ENCODE results near the gene GNLY.

Gene GNLY

GRCh38 chr2:85690932-85691331, 3.2 kb upstream of the GNLY start:
- no peak for DNase-seq

DNA sequence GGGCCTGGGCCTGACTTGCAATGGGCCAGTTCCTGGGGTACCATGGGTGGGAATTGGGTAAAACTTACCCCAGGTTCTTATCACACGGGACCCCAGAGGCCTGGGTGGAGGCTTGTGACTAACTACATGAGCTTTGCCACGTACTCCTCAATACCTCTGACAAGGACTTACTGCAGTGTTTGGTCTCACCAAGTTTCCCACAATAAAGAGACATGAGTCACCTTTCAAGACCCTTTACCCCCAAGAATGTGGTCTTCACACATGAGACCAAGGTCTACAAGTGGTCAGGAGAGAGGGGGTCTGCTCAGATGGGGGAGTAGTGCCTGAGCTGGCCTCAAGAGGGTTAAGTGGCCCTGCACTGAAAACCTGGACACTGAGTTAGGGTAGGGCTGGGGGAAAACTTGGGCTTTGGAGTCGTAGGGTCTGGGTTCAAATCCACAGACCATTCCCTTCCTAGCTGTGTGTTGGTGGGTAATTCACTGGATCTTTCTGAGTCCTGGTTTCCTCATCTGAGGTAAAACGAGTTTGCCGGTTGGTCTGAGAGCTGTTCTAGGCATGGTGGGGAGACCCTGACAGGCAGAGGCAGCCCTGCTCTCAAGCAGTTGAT, 2.0 kb upstream of the GNLY start:
- no peak for DNase-seq

- no peak for DNase-seq
These were observed 963 bp downstream of the GNLY start for GRCh38 chr2:85695121-85695520.

GRCh38 chr2:85695691-85696668, 1.8 kb downstream of the GNLY start:
- no peak for DNase-seq

- no peak for DNase-seq
These were observed 2.9 kb downstream of the GNLY start for GRCh38 chr2:85697096-85697495.

- no peak for DNase-seq
These were observed 3.6 kb downstream of the GNLY start for GRCh38 chr2:85697716-85698115.

- DNase-seq: no peak
These were observed 4.2 kb downstream of the GNLY start for GRCh38 chr2:85698184-85698879.

- no peak for DNase-seq
These were observed 4.7 kb downstream of the GNLY start for GRCh38 chr2:85698880-85699254.

DNA sequence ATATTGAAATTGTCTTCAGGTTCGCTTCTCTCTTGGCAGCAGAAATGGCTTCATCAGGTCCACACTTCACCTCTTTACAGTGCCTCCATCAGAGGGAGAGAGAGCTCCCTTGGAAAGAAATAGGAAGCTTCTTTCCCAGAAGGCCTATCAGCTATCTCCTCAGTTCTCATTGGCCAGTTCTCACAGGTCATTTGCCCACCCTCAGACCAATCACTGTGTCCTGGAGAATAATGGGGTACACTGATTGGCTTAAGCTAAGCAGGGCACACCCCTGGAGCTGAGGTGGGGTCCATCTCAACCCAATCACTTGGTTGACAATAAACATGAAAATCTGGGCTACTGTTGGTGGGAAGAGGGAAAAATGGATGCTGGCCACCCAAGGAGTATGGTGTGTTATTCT, 5.2 kb downstream of the GNLY start:
- DNase-seq: no peak

- no peak for DNase-seq
These were observed 8.0 kb downstream of the GNLY start for GRCh38 chr2:85702172-85702571.

DNA sequence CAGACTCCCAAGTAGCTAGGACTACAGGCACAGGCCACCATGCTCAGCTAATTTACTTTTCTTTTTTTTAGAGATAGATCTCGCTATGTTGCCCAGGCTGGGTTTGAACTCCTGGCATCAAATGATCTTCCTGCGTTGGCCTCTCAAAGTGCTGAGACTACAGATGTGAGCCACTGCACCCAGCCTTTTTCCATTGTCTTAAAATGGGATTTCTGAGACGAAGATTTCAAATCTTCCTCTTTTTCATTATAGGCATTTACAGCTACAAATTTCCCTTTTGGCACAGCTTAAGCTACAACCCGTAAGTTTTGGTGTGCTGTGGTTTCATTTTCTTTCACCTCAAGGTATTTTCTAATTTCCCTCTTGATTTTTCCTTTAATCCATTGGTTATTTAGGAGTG, 8.6 kb downstream of the GNLY start:
- DNase-seq: no peak

DNA sequence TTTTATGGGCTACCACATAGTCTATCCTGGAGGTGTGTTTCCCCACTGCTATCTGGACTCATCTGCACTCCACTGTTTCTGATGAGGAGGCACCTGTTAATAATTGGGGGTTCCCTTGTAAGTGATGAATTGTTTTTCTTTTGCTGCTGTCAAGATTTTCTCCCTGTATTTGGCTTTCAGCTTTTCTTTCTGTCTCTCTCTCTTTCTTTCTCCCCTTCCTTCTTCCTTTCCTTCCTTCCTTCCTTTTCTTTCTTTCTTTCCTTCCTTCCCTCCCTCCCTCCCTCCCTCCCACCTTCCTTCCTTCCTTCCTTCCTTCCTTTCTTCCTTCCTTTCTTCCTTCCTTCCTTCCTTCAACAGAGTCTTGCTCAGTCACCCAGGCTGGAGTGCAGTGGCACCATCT, 9.2 kb downstream of the GNLY start:
- no peak for DNase-seq

- DNase-seq: no peak
These were observed 9.9 kb downstream of the GNLY start for GRCh38 chr2:85704038-85704437.

DNA sequence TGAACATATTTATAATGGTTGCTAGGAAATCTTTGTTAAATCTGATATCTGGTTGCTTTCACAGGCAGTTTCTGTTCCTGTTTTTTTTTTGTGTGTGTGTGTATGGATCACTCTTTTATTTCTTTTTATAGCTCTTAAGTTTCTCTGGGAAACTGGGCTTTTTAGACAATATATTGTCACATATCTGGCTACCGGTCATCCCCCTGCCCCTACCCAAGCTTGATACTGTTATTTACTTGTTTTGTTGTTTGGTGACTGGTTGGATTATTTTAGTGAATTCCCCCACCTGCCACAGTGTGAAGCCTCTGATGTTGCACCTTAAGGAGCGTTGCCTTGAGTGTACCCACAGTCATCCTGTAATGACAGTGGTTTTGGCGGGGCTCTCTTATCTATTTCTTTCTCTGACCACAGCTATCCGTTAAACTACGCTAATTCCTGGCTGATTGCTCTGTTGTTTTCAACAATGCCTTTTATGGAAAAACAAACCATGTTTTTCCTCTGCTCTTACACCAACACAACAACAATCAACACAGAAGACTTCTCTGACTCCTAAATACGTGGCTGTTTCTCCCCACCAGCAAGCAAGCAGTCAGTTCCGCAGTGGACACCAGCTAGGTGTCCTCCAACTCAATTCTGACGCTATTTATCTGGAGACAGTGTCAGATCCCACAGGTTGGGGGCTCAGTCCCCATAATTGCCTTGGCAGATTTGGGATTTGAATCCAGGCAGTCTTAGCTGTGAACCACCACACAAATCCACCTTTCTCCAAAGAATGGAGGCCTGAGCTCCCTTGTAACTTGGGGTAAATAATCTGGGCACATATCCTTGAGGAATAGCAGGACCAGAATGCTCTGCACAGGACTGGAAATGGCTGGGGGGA, 10.9 kb downstream of the GNLY start:
- DNase-seq: no peak

DNA sequence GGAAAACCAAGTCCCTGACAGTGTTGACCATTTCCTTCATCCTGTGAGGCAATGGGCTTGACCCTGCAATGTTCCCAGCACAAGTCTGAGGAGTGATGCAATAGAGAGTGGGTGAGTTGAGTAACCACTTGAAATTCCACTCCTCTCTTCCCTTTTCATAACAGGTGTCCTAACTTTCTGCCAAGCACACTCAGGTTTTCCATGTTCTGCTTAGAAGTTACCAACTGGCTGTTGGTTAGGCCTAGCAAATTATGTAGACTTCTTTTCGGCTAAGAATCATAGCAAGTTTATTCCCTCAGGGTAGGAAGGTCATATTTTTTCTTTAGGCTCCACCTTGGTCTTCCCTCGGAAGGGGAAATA, 11.5 kb downstream of the GNLY start:
- DNase-seq: no peak

GRCh38 chr2:85706063-85706462, 11.9 kb downstream of the GNLY start:
- no peak for DNase-seq

GRCh38 chr2:85706599-85707296, 12.6 kb downstream of the GNLY start:
- DNase-seq: no peak

DNA sequence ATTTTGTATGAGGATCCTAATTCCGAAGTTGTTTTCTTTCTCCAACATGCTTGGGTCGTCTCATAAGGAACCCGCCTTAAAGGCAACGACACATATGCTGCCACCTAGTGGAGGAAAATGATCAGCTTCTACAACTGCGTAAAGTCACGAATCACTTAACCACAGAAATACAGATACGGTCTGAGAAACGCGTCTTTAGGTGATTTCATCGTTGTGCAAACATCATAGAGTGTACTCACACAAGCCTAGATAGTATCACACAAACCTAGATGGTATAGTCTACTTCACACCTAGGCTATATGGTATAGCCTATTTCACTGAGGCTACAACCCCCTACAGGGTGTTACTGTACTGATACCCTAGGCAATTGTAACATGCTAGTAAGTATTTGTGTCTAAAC, 13.1 kb downstream of the GNLY start:
- no peak for DNase-seq

GRCh38 chr2:85708641-85709040, 14.5 kb downstream of the GNLY start:
- no peak for DNase-seq

GRCh38 chr2:85709401-85709811, 15.2 kb downstream of the GNLY start:
- no peak for DNase-seq

DNA sequence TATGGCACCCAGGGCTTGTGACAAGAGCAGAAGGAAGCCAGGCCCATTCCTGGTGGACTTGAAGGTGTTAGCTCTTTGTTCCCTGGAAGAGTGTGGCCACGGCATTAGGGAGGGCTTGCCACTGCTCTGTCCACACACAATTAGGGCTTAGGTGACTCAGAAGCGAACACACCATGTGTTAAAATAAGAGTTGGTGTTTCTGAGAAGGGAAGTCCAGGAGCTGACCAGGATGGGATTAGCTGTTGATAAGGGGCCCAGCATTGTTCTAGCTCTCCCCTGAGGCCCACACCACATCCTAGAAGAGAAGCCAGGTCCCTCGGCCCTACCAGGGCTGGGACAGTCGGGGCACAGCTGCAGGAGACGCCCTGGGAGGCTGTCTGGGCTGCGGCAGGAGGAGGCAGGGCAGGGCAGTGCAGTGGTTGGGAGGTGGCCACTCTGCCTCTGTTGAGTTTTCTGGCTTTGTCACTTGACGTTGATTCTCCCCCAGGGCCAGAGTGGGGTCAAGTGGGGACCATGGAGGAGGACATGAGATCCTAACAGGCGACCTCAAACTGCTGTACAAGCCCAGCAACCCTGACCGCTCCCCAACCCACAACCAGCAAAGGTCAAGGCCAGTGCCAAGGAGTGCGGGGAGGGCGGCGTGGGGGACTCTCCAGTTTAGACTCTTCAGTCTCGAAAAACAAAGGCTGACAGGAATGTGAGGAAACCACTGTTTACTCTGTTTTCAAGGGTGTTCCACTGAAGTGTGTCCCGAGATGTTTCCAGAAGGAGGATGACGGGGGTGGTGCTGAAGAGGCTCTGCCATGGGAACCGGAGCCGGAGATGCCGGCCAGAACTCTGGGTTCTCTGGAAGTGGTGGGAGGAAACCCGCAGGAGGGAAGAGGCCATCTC, 16.8 kb downstream of the GNLY start:
- no peak for DNase-seq

Data from activated effector memory CD4-positive, alpha-beta T cell treated with Interleukin-2 at 50 U/mL for 16 hours (primary cell).